ENCODE measurements around the gene TAGLN2.

- no peak for TF ChIP-seq FOXP2 (optimal IDR thresholded peaks at IDR 0.05; ENCODE audit: control extremely low read depth, extremely low read length, insufficient read depth)
- no peak for TF ChIP-seq POLR2AphosphoS5 (IDR thresholded peaks at IDR 0.05; ENCODE audit: borderline replicate concordance, low read depth, low read length)
- no peak for TF ChIP-seq EZH2 (IDR thresholded peaks at IDR 0.05)
Measured at GRCh38 chr1:159938211-159938852, 13.0 kb upstream of the TAGLN2 start.

All from SK-N-MC (cell line).